HT-29 (cell line): ENCODE measurements around the gene UGT2A2. TPM values are rescaled to one million over a fixed set of nuclear protein-coding genes. Genes with fewer than 3 reads are reported as not detected.
"Not testable (repeated sequence)": the region's sequence is repeated elsewhere in the genome, so short reads cannot be mapped to it uniquely, and the experiment has no call there.

Experiments
- DNase-seq: peaks from one replicate; pipeline ENCODE4 v3.0.0-alpha.2; 2015; ENCODE audit warnings: low spot score
- total RNA-seq: library from RNA; depleted of rRNA; stranded (reverse); fragments of >200 nt; shearing (Covaris generic); gene quantifications from 2 replicates; pipeline ENCODE4 v1.2.3, GENCODE V29; 2014; rRNA removed

UGT2A2 gene
- not detected in 2 replicates for total RNA-seq

DNA sequence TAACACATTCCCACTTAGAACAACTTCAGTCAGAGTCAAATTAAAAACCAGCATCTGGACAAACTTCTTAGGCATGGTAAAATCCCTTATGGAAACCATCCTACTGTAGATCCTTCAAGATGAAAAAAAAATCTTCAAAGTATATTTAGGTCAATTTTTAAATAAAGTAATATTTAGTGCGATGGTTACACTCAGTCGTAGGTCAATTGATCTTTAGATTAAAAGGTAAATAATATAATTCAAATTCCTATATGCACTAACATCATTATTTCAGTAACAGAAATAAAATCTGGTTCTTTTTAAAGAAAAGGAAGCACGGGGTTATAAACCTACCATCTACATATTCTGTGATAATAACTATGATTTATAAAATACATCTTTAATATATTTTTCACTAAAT lies at the start of gene UGT2A2:
Gene UGT2A2, minus strand, starts transcription at position 101 of the 400 bp plus-strand sequence. Its CDS starts 2 bp downstream, at position 99.
- DNase-seq = no peak

DNA sequence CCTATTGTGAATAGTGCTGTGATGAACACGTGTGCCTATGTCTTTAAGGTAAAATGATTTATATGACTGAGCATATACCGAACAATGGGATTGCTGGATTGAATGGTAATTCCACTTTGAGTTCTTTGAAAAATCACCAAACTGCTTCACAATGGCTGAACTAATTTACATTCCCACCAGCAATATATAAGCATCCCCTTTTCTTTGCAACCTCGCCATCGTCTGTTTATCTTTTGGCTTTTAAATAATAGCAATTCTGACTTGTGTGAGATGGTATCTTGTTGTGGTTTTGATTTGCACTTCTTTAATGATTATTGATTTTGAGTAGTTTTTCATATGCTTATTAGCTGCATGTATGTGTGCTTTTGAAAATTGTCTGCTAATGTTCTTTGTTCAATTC lies 45.4 kb upstream of the UGT2A2 start:
- DNase-seq = no peak

DNA sequence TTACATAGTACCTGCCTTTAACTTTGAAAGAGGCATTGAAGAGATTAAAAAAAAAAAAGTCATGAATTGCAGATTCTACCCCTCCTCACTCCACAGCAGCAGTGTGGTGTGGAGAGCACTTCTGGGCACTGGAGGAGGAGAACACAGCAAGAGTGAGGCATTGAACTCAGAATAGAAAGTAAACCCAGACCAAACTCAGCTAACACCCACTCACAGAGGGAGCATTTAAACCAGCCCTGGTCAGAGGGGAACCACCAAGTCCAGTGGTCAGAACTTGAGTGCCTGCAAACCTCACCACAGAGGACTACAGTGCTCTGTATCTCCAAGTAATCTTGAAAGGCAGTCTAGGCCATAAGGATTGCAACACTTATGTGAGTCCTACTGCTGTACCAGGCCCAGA lies 29.2 kb upstream of the UGT2A2 start:
- DNase-seq = no peak

DNA sequence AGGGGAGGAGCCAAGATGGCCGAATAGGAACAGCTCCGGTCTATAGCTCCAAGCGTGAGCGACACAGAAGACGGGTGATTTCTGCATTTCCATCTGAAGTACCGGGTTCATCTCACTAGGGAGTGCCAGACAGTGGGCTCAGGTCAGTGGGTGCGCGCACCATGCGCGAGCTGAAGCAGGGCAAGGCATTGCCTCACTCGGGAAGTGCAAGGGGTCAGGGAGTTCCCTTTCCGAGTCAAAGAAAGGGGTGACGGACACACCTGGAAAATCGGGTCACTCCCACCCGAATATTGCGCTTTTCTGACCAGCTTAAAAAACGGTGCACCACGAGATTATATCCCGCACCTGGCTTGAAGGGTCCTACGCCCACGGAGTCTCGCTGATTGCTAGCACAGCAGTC lies 24.6 kb upstream of the UGT2A2 start:
- DNase-seq = not testable (repeated sequence)

DNA sequence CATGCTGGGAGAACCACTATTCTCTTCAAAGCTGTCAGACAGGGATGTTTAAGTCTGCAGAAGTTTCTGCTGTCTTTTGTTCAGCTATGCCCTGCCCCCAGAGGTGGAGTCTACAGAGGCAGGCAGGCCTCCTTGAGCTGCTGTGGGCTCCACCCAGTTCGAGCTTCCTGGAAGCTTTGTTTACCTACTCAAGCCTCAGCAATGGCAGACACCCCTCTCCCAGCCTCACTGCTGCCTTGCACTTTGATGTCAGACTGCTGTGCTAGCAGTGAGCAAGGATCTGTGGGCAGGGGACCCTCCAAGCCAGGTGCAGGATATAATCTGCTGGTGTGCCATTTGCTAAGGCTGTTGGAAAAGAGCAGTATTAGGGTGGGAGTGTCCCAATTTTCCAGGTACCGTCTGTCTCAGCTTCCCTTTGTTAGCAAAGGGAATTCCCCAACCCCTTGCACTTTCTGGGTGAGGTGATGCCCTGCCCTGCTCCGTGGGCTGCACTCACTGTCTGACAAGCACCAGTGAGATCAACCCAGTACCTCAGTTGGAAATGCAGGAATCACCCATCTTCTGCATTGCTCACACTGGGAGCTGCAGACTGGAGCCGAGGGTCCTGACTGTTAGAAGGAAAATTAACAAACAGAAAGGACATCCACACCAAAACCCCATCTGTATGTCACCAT lies 21.8 kb upstream of the UGT2A2 start:
- not testable (repeated sequence) for DNase-seq

DNA sequence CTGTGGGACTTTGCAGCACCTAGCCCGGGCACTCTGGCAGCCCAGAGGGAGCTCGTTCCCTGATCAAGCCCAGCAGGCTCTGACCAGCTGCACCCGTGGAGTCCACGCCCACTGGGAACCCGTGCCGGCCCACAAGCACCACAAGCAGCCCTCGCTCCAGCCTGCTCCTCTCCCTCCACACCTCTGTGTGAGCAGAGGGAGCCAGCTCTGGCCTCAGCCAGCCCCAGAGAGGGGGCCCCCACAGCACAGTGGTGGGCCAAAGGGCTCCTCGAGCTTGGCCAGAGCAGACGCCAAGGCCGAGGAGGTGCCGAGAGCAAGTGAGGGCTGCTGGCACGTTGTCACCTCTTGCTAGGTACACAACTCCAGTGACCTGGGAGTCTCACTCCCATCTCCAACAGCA lies 18.7 kb upstream of the UGT2A2 start:
- no peak for DNase-seq

DNA sequence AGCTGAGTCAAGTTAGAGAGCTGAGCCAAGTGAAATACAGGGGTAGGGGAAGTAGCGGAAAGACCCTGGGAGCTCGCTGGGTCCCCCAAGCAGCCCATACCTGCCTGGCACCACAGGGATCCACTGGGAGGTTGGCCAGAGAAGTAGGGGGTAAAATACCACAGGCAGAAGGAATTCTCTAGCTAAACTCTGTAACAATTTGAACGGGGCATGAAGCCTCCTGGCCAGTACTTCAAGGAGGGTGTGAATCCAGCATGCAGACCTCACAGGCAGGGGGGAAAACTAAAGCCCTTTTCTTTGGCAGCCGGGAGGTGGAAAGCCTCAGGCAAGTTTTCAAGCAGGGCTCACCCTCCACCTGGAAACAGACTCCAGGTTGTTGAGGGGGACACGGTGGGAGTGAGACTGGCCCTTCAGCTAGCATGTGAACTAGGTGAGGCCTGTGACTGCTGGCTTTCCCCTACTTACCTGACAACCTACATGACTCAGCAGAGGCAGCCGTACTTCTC lies 17.3 kb upstream of the UGT2A2 start:
- no peak for DNase-seq

DNA sequence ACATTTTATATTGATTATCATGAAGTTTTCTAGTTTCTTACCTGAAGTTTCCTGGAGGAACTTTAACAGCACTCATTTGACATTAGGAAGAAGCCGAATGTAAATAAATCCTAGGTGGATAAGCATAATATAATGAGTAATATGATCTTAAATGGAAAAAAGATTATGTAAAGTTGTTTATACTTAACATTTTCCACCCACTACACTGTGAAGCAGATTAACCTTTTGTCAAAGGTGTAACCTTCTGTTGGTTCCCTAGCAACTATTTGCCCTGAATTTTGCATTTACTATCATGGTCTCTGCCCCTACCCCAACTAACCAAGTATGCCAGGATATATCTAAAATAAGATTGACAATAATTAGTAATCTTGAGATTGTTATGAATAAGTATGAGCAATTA lies 13.7 kb upstream of the UGT2A2 start, which contains the start of gene UGT2A1:
Gene UGT2A1, minus strand, starts transcription at position 101 of the 400 bp plus-strand sequence. CDS start 5,603 bp downstream, outside the sequence.
- no peak for DNase-seq

DNA sequence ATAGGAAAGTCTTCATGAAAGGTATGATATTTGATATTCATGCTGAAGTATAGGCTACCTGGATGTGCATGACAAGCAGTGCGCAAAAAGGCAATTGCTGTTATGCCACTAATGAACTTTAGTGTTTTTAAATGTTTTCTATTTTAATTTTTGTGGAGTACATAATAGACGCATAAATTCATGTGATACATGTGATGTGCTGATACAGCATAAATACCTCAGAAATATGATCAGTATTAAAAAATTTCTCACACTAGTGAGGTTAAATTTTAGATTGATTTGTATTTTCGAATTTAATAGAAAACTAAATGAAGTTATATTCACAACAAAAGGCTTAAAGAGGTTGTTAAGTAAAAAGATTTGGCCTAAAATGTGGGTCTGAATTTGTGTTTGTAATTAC lies 11.4 kb upstream of the UGT2A2 start:
- DNase-seq = no peak

DNA sequence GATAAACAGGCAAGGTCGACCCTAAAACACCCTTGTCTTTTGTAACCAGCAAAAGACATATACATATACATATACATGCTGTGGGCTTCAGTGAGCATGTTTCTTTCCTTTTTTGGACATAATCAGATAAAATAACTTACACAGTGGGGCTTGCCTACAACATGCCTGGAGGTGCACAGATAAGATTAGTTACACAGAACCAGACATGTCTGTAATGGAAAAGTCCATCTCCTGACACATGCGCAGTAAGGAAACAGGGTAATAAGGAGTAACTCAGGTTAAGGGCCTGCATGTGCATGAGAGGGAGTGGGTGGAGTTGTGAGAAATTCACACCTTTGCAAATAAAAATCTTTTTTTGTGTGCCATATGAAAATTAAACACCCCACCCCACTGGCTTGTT lies 10.2 kb upstream of the UGT2A2 start:
- no peak for DNase-seq

DNA sequence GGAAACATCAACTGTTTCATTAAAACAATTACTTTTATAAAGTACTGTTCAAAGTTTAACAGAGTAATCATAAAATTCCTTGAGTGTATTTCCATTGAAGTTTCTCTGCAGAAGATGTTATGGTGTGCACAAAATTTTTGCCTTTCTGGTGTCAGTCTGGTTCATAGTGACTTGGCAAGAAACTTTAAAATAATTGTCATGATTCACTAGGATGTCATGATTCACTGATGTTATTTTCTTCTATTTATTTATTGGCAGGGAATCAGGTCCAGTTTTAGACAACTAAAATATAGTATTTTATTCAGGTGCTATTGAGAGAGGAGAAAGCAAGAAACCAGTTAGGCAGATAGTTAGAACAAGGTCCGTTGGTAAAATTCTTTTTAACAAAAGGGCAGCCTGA lies 9.8 kb upstream of the UGT2A2 start:
- no peak for DNase-seq

DNA sequence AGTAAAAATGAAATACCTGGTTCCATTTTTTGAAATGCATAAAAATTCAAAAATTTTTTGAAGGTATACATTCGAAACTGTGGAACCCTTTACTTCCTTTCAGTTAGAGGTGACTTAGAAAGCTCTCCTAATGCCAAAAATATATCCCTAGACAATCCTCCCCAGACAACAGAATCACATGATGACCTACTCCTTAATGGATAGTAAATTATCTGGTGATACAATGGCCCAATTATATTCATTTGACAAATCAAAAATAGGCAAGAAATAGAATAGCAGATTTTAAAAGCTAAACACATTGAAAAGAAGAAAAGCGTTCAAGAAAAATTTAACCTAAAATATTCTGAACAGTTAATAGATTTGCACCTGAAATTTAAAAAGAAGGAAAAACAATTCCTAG lies 3.5 kb upstream of the UGT2A2 start:
- DNase-seq = no peak

DNA sequence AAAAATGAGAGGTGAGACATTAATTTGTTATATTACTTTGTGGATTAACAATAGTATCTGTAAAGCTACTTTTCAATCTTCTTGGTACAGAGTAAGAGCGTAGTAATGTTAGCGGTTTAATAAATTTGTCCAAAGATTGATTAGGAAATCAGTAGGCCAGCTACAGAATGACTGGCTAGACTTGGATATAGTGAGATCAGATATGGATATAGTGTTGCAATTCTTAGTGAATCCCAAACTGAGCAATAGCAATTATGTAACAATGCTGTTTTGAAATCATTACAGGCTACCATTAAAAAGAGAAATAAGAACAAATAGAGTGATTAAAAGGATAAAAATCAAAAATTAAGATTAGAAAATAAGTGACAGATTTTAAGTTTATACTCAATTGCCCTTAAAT lies 847 bp upstream of the UGT2A2 start:
- DNase-seq = no peak

DNA sequence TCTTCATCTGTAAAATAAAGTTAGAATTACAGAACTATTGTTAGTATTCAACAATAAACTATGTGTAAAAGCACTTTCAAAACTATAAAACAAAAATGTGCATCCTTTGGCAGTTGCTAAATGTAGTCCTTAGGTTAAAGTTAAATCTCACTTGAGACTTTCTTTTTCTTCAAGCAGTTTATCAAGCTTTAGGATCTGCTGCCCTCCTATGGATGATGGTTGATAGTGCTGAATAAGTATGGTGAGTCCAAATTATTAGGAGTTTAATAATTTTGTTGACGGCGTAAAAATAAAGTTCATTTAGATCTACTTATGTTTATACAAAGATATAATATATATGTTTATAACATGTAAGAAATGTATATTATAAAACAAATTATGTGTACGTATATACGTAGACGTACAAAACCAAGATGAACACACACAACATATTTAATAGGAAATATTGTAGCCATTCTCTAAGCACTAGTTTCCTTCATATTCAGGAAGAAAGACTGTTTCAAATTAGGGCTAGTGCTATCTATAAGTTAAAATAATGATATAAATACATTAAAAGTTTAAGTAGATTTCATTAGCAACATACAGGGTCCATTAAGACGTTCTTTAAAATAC lies 22.3 kb downstream of the UGT2A2 start:
- peak; percentile 72 for DNase-seq

DNA sequence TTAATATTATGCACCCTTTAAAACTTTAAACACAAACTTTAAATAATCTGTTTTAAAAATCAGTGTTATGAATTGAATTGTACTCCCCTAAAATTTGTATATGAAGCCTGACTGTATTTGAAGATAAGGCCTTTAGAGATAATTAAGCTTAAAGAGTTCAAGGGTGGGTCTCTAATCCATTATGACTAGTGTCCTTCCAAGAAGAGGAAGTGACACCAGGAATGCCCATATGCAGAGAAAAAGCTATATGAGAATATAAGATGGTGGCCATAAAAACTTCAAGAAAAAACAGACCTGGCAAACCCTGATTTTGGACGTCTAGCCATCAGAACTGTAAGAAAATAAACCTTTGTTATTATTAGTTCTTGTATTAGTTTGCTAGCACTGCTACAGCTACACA lies 29.0 kb downstream of the UGT2A2 start:
- no peak for DNase-seq

DNA sequence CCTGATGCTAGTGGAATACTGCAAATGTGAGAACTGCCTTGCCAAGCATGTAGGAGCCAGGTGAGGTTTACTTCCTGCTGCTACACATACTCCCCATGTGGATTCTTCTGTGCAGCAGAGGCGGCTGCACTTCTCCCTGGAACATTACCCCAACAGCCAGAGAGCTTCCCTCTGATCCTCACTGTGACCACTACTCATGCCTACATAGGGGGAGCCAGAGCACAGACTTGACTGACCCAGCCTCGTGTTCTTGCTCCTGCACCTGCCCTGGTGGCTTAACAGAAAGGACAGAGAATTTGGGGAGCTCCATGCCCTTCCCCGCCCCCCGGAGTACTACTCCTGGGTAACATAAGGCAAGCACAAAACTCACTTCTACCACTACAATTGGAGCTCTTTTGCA lies 38.4 kb downstream of the UGT2A2 start:
- DNase-seq = no peak

DNA sequence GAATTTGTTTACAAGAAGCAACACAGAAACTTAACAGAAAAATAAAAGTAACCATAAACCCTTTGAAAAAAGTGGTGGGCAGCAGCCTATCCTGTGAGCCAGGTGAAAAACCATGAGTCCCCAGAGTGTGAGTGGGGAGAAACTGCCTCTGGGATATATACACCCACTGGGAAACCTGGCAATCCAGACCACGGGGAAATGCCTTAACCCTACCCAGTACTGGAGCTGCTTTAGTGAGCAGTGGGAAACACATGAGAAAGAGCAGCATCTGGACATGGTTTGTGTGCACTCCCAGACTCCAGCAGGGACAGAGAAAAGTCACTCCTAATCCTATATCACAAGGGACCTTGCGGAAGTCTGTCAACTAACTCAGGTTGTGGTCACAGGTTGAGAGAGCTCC lies 39.4 kb downstream of the UGT2A2 start:
- no peak for DNase-seq

DNA sequence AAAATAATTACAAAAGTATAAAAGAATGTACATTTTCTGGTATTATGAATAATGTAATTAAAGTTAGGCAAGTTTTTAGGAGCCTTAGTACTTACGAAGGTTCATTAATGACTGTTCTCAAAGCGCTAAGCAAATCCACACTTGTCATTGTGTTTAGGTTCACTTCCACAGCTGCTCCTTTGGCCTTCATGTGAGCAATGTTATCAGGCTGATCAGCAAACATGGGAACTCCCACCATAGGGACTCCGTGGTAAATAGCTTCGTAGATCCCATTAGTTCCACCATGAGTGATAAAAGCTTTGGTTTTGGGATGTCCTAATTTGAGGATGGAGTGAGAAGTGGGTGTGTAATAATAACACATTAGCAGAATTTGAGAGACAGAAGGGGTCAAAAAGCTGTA lies 45.1 kb downstream of the UGT2A2 start:
- no peak for DNase-seq

DNA sequence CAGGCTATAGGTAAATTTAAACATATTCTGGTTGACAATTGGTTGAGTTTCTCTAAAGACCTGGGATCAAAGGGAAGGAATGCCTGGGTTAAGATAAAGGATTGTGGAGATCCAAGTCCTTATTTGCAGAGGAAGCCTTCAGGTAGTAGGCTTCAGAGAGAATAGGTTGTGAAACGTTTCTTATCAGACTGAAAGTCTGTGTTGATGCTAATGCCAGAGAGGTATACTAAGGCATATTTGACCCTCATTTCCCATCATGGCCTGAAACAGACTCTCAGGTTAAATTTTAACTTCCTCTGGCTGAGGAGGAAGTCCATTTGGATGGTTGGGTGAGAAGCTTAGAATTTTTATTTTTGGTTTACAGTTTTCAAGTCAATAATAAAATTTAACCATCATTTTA lies 48.1 kb downstream of the UGT2A2 start:
- no peak for DNase-seq

DNA sequence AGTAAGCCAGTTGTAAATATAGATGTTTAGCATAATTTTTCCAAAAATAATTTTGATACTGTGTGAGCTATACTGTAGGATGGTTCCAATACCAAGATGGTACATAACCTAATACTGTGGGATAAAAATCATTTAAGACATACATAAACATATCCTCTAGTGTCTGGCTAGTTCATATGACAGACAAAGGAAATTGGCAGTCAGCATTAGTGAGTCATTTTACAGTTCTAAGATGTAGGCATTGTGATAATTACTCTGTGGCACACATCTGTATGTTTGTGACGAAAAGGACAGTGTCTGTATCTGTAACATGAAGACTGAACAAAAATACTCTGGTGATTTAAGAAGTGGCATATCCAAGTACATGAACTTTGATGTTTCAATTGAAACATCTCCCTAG lies 49.6 kb downstream of the UGT2A2 start:
- no peak for DNase-seq

DNA sequence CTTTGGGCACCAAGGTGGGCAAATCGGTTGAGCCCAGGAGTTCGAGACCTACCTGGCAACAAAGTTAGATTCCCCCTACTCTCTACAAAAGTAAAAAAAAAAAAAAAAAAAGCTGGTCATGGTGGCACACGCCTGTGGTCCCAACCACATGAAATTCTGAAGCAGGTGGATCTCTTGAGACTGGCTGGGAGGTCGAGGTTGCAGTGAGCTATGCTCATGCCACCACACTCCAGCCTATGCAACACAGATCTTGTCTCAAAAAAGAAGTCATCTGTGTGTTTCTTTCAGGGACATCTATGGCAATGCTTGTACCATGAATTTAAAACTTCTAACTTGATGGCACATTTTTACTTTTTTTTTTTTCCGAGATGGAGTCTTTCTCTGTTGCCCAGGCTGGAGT lies 55.3 kb downstream of the UGT2A2 start:
- no peak for DNase-seq

DNA sequence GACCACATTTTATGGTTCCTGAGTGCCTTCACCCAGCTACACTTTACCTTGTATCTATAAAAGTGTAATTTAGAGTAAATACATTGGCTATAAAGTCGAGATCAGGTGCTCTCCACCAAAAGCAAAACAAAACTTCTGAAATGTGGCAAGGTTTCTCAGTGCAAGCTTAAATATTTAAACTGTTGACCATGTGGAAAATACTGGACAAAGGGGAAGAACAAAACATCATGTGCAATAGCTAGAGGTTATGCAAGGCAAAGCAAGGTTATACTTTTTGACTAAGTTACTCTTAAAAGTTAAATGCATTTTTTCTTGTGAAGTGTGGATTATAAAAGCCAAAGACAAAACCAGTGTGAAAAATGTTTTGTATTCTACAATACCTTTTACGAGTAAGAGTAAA lies 55.9 kb downstream of the UGT2A2 start:
- no peak for DNase-seq

DNA sequence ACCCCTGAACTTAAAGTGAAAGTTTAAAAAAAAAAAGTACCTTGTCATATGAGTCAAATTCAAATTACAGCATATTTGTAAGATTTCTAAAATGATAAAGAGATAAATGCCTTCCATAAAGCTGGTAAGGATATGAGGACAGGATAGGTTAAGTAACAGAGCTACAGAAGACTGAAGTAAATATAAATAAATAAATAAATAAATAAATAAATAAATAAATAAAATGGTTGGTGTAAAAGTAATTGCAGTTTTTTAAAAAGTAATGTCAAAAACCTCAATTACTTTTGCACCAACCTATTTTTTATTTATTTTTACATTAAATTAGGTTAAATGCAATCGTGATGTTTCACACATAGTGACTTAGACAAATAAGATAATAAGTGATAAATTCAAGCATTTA lies 62.2 kb downstream of the UGT2A2 start:
- DNase-seq = no peak
